Muscle layer of duodenum (tissue), 2 donors: Measurements from ENCODE around the gene TNS3.
"Not testable (repeated sequence)": the region's sequence is repeated elsewhere in the genome, so short reads cannot be mapped to it uniquely, and the experiment has no call there.

ENCODE experiments used
- H3K27ac ChIP-seq: one replicate; pipeline ENCODE4 v1.7.0; 2013; ENCODE audit warnings: mild to moderate bottlenecking, low read length
- H3K27me3 ChIP-seq: one replicate; pipeline ENCODE4 v1.7.0; 2013; ENCODE audit warnings: low read depth, mild to moderate bottlenecking, control low read depth, low read length
- H3K36me3 ChIP-seq, 2 donors: one replicate each; pipeline ENCODE4 v1.7.0; 2013; ENCODE audit warnings: low read length in 2 of 2, control low read depth in 1 of 2, mild to moderate bottlenecking in 1 of 2; ENCODE audit not compliant: insufficient read depth in 2 of 2, control insufficient read depth in 1 of 2
- H3K4me1 ChIP-seq, 2 donors: one replicate each; pipeline ENCODE4 v1.7.0; 2013; ENCODE audit warnings: low read length in 2 of 2, mild to moderate bottlenecking in 2 of 2, control low read depth in 1 of 2, moderate library complexity in 1 of 2; ENCODE audit not compliant: insufficient read depth in 2 of 2, control insufficient read depth in 1 of 2
- H3K4me3 ChIP-seq, 2 donors: one replicate each; pipeline ENCODE4 v1.7.0; 2013; ENCODE audit warnings: low read length in 2 of 2, low read depth in 1 of 2, mild to moderate bottlenecking in 1 of 2
- H3K9me3 ChIP-seq, 2 donors: one replicate each; pipeline ENCODE4 v1.7.0; 2013; ENCODE audit warnings: low read length in 2 of 2, control low read depth in 1 of 2, mild to moderate bottlenecking in 1 of 2; ENCODE audit not compliant: control insufficient read depth in 1 of 2
- donor health status: healthy.

TNS3 gene

DNA sequence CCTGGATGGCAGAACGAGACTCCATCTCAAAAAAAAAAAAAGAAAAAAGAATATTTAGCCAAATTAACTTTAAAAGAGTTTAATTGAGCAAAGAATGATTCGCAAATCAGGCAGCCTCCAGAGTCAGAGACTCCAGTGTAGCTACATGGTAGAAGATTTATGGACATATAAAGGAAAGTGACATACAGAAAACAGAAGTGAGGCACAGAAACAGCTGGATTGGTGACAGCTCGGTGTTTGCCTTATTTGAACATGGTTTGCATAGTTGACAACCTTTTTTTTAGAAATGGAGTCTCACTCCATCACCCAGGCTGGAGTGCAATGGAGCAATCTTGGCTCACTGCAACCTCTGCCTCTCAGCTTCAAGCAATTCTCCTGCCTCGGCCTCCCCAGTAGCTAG is 35.2 kb upstream of the TNS3 start:
- no peaks in the 10 kb centered on the region for H3K36me3 ChIP-seq
- no peaks in the 10 kb centered on the region for H3K9me3 ChIP-seq
- no peak overlapping the region for H3K4me3 ChIP-seq
- no peaks in the 10 kb centered on the region for H3K27me3 ChIP-seq
- H3K4me1 ChIP-seq: peaks cover under 1 to 7% of the 10 kb centered on the region in 2 donors
- H3K27ac ChIP-seq: no peak overlapping the region

- Histone ChIP-seq H3K4me3 (no peak overlapping the region), H3K27me3 (no peaks in the 10 kb centered on the region), H3K27ac (no peak overlapping the region), H3K36me3 (no peaks in the 10 kb centered on the region), H3K9me3 (no peaks in the 10 kb centered on the region), H3K4me1 (peaks cover 16 to 19% of the 10 kb centered on the region in 2 donors)
These were observed 32.5 kb upstream of the TNS3 start for GRCh38 chr7:47614450-47614849.

- peaks cover 16 to 19% of the 10 kb centered on the region in 2 donors for H3K4me1 ChIP-seq
- H3K4me3 ChIP-seq: no peak overlapping the region
- no peak overlapping the region for H3K27ac ChIP-seq
- no peaks in the 10 kb centered on the region for H3K27me3 ChIP-seq
- H3K9me3 ChIP-seq: no peaks in the 10 kb centered on the region
- H3K36me3 ChIP-seq: no peaks in the 10 kb centered on the region
These were observed 29.2 kb upstream of the TNS3 start for GRCh38 chr7:47611045-47611511.

DNA sequence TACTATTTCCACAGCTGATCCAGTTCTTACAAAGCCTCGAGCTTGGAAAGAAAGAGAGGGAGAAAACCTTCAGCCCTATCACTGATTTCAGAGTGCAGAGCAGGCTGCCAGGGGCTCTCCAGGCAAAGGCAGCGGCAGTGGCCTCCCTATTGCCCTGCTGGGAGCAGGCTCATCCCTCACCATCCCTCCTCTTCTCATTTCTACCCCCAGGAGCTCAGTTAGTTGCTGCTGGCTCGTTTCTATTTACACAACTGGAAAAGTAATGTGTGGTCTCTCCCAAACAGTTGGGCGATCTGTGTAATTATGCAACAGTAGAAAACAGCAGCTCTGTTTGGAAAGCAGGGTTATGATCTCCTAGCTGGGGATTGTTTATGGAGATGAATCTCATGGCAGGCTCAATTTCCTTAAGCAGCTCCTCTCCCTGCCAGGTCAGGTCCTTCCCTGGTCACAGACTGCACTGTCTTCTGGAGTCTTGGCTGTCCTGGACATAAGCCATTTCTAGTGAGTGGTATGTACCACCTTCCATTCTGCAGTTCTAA is 28.7 kb upstream of the TNS3 start:
- Histone ChIP-seq H3K4me3 (no peak overlapping the region), H3K27me3 (no peaks in the 10 kb centered on the region), H3K36me3 (no peaks in the 10 kb centered on the region), H3K27ac (no peak overlapping the region), H3K9me3 (no peaks in the 10 kb centered on the region), H3K4me1 (peaks cover 16 to 19% of the 10 kb centered on the region in 2 donors)

DNA sequence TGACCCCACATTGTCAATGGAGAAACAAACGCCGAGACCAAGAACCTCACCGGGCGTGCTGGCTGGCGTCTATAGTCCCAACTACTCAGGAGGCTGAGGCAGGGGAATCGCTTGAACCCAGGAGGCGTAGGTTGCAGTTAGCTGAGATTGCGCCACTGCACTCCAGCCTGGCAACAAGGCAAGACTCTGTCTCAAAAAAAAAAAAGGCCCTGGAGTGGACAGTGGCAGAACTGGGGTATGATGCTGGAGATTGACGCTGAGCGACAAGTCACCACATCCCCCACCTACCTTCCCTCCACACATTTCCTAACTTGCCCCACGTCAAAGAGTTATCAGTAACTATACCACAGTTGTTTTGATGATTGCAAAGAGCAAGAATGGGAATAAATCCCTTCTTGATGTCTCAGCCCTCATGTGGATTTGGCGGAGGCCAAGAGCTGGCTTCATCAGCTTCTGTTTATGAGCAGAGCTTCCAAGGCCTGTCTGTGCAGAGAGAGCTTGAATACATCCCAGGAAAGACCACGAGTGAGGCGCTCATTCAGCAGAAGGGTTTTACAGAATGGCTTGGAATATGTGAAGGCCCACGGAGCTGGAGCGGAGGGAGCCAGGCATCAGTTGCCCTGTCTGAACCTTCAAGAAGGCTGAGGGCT is 28.0 kb upstream of the TNS3 start:
- no peak overlapping the region for H3K4me3 ChIP-seq
- no peaks in the 10 kb centered on the region for H3K36me3 ChIP-seq
- H3K4me1 ChIP-seq: peaks cover 19 to 24% of the 10 kb centered on the region in 2 donors
- H3K27me3 ChIP-seq: no peaks in the 10 kb centered on the region
- H3K27ac ChIP-seq: no peak overlapping the region
- no peaks in the 10 kb centered on the region for H3K9me3 ChIP-seq

DNA sequence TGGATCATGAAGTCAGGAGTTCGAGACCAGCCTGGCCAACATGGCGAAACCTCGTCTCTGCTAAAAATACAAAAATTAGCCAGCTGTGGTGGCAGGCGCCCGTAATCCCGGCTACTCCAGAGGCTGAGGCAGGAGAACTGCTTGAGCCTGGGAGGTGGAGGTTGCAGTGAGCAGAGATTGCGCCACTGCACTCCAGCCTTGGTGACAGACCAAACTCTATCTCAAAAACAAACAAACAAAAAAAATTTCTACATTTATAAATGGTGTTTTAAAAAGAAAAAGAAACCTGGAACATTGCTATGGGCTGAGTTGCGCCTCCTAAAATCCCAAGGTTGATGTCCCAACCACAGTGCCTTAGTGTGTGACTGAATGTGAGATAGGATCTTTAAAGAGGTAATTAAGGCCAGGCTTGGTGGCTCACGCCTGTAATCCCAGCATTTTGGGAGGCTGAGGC is 24.7 kb upstream of the TNS3 start:
- not testable (repeated sequence) for H3K36me3 ChIP-seq, H3K27ac ChIP-seq, H3K4me3 ChIP-seq, H3K27me3 ChIP-seq, H3K9me3 ChIP-seq
- peaks cover 24 to 26% of the 10 kb centered on the region in 2 donors for H3K4me1 ChIP-seq

GRCh38 chr7:47605816-47606575 is 24.1 kb upstream of the TNS3 start:
- no peaks in the 10 kb centered on the region for H3K9me3 ChIP-seq
- no peaks in the 10 kb centered on the region for H3K27me3 ChIP-seq
- no peaks in the 10 kb centered on the region for H3K36me3 ChIP-seq
- no peak overlapping the region for H3K27ac ChIP-seq
- no peak overlapping the region for H3K4me3 ChIP-seq
- H3K4me1 ChIP-seq: peaks cover 19 to 21% of the 10 kb centered on the region in 2 donors

- no peaks in the 10 kb centered on the region for H3K27me3 ChIP-seq
- H3K9me3 ChIP-seq: no peaks in the 10 kb centered on the region
- peaks cover 7 to 8% of the 10 kb centered on the region in 2 donors for H3K4me1 ChIP-seq
- H3K4me3 ChIP-seq: no peak overlapping the region
- H3K36me3 ChIP-seq: no peaks in the 10 kb centered on the region
- no peak overlapping the region for H3K27ac ChIP-seq
These were observed 22.6 kb upstream of the TNS3 start for GRCh38 chr7:47604496-47604890.

DNA sequence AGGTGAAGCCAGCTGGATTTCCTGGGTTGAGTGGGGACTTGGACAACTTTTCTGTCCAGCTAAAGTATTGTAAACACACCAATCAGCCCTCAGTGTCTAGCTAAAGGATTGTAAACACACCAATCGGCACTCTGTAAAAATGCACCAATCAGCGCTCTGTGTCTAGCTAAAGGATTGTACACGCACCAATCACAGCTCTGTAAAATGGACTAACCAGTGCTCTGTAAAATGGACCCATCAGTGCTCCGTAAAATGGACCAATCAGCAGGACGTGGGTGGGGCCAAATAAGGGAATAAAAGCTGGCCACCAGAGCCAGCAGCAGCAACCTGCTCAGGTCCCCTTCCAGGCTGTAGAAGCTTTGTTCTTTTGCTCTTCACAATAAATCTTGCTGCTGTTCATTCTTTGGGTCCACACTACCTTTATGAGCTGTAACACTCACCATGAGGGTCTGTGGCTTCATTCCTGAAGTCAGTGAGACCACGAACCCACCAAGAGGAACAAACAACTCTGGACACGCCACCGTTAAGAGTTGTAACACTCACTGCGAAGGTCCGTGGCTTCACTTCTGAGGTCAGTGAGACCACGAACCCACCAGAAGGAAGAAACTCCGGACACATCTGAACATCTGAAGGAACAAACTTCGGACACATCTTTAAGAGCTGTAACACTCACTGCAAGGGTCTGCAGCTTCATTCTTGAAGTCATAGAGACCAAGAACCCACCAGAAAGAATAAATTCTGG is 21.8 kb upstream of the TNS3 start:
- H3K36me3 ChIP-seq, H3K4me1 ChIP-seq, H3K9me3 ChIP-seq, H3K27ac ChIP-seq, H3K27me3 ChIP-seq, H3K4me3 ChIP-seq: not testable (repeated sequence)

- Histone ChIP-seq H3K27me3 (no peaks in the 10 kb centered on the region), H3K36me3 (no peaks in the 10 kb centered on the region), H3K4me3 (no peak overlapping the region), H3K4me1 (peaks cover 7 to 8% of the 10 kb centered on the region in 2 donors), H3K9me3 (peaks cover under 1 to 3% of the 10 kb centered on the region in 2 donors), H3K27ac (no peak overlapping the region)
These were observed 20.5 kb upstream of the TNS3 start for GRCh38 chr7:47602272-47603004.
